ENCODE results near the gene B3GNT9.

B3GNT9 gene

GRCh38 chr16:67150833-67151396 is at the start of gene B3GNT9:
Gene B3GNT9 (minus strand): TSS chr16:67150998. CDS start chr16:67150485, 513 bp downstream.
- DNase-seq (ENCODE audit: low read depth in 1 of 2, low spot score in 1 of 2), result no peak

GRCh38 chr16:67200491-67200890 is 49.7 kb upstream of the B3GNT9 start:
- DNase-seq (ENCODE audit: low read depth in 1 of 2, low spot score in 1 of 2), result no peak

- DNase-seq (ENCODE audit: low read depth in 1 of 2, low spot score in 1 of 2), result no peak
Observed at GRCh38 chr16:67199808-67200198, 49.0 kb upstream of the B3GNT9 start.

- DNase-seq (ENCODE audit: low read depth in 1 of 2, low spot score in 1 of 2), result no peak
Observed at GRCh38 chr16:67199011-67199807, 48.4 kb upstream of the B3GNT9 start, which contains the start of gene ELMO3. Gene ELMO3 (plus strand): TSS chr16:67199131. CDS start chr16:67199327, 196 bp downstream.

GRCh38 chr16:67198238-67198734 is 47.5 kb upstream of the B3GNT9 start:
- DNase-seq (ENCODE audit: low read depth in 1 of 2, low spot score in 1 of 2), result no peak

- DNase-seq (ENCODE audit: low read depth in 1 of 2, low spot score in 1 of 2), result no peak
Observed at GRCh38 chr16:67197704-67198103, 46.9 kb upstream of the B3GNT9 start.

GRCh38 chr16:67196881-67197280 is 46.1 kb upstream of the B3GNT9 start:
- no peak for DNase-seq (ENCODE audit: low read depth in 1 of 2, low spot score in 1 of 2)

- no peak for DNase-seq (ENCODE audit: low read depth in 1 of 2, low spot score in 1 of 2)
Observed at GRCh38 chr16:67195676-67196075, 44.9 kb upstream of the B3GNT9 start.

GRCh38 chr16:67194260-67194659 is 43.5 kb upstream of the B3GNT9 start:
- DNase-seq (ENCODE audit: low read depth in 1 of 2, low spot score in 1 of 2), result no peak

GRCh38 chr16:67193536-67193935 is 42.7 kb upstream of the B3GNT9 start:
- DNase-seq (ENCODE audit: low read depth in 1 of 2, low spot score in 1 of 2), result no peak

GRCh38 chr16:67192781-67193361 is 42.1 kb upstream of the B3GNT9 start:
- no peak for DNase-seq (ENCODE audit: low read depth in 1 of 2, low spot score in 1 of 2)

- DNase-seq (ENCODE audit: low read depth in 1 of 2, low spot score in 1 of 2), result peak; percentile 71 to 80
Observed at GRCh38 chr16:67191995-67192681, 41.3 kb upstream of the B3GNT9 start, which contains the start of gene E2F4. Gene E2F4 (plus strand): TSS chr16:67192155. CDS start chr16:67192228, 73 bp downstream.

- DNase-seq (ENCODE audit: low read depth in 1 of 2, low spot score in 1 of 2), result no peak
Observed at GRCh38 chr16:67191411-67191994, 40.7 kb upstream of the B3GNT9 start.

- no peak for DNase-seq (ENCODE audit: low read depth in 1 of 2, low spot score in 1 of 2)
Observed at GRCh38 chr16:67190448-67191399, 39.9 kb upstream of the B3GNT9 start.

- no peak for DNase-seq (ENCODE audit: low read depth in 1 of 2, low spot score in 1 of 2)
Observed at GRCh38 chr16:67190041-67190440, 39.2 kb upstream of the B3GNT9 start, which contains the start of gene EXOC3L1. Gene EXOC3L1 (minus strand): TSS chr16:67190136. CDS start chr16:67189676, 460 bp downstream.

GRCh38 chr16:67188798-67189197 is 38.0 kb upstream of the B3GNT9 start:
- no peak for DNase-seq (ENCODE audit: low read depth in 1 of 2, low spot score in 1 of 2)

GRCh38 chr16:67188323-67188722 is 37.5 kb upstream of the B3GNT9 start:
- DNase-seq (ENCODE audit: low read depth in 1 of 2, low spot score in 1 of 2), result no peak

GRCh38 chr16:67187175-67187890 is 36.5 kb upstream of the B3GNT9 start:
- DNase-seq (ENCODE audit: low read depth in 1 of 2, low spot score in 1 of 2), result no peak

- DNase-seq (ENCODE audit: low read depth in 1 of 2, low spot score in 1 of 2), result no peak
Observed at GRCh38 chr16:67186550-67186950, 35.8 kb upstream of the B3GNT9 start.

Measured in stimulated activated CD4-positive, alpha-beta T cell treated with anti-CD3 and anti-CD28 coated beads, Interleukin-15, amount 100 ng/mL, for 1 hour (primary cell).